IMR-90 (cell line): ENCODE measurements around the gene NACC2.

Source experiments
- RAD21 ChIP-seq: IDR thresholded peaks from 2 replicates; pipeline ENCODE4 v1.6.1; 2012; ENCODE audit warnings: low read length, improper control_type of control experiment
- TF ChIP-seq, protein P1 (sequence below): conservative IDR thresholded peaks from 2 replicates; pipeline ENCODE4 v1.5.1; 2012; ENCODE audit warnings: mild to moderate bottlenecking, low read depth, low read length, improper control_type of control experiment

DNA sequence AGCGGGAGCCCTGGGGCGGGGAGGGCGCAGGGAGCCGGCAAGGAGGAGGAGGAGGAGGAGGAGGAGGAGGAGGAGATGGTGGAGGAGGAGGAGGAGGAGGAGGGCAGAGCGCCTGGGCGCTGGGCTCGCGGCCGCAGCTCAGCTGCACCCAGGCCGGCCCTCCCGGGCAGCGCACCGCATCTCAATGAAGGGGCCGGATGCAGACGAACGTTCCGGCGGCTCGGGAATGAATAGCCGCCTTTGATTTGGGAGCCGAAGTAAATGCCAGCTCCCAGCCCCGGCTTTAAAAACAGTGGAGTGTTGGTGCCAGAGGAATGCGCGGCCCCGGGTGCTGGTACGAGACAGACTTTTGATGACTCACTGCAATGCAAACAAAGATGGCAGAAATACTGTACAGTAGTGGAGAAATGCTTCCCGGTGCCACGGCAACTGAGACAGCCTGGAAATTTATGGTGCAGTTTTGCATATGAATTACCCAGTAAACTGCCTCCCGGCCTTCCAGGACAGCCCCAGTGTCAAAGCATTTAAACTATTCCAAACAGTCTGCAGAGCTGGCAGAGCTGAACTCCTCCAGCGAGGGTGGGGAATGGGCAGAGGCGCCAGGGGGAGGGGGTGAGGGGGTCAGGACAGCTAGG lies 43.1 kb downstream of the NACC2 start:
- TF ChIP-seq, protein P1, sequence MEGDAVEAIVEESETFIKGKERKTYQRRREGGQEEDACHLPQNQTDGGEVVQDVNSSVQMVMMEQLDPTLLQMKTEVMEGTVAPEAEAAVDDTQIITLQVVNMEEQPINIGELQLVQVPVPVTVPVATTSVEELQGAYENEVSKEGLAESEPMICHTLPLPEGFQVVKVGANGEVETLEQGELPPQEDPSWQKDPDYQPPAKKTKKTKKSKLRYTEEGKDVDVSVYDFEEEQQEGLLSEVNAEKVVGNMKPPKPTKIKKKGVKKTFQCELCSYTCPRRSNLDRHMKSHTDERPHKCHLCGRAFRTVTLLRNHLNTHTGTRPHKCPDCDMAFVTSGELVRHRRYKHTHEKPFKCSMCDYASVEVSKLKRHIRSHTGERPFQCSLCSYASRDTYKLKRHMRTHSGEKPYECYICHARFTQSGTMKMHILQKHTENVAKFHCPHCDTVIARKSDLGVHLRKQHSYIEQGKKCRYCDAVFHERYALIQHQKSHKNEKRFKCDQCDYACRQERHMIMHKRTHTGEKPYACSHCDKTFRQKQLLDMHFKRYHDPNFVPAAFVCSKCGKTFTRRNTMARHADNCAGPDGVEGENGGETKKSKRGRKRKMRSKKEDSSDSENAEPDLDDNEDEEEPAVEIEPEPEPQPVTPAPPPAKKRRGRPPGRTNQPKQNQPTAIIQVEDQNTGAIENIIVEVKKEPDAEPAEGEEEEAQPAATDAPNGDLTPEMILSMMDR: no peak
- peak; percentile 15; the same call in 1 of the 2 replicates for TF ChIP-seq RAD21
